A549 (cell line): Measurements from ENCODE around the gene MRPS22.

Experiments
- EP300 ChIP-seq, 2 experiments: fragments of >200 bp; sonication (Bioruptor Twin); formaldehyde crosslinking; IDR thresholded peaks; 2 replicates in 1 of 2; 3 replicates in 1 of 2; pipeline ENCODE4 v1.6.1; 2016 to 2017
- TF ChIP-seq, protein P1 (sequence below): fragments of >200 bp; sonication (Bioruptor Twin); formaldehyde crosslinking; IDR thresholded peaks from 3 replicates; pipeline ENCODE4 v1.5.1; 2016

GRCh38 chr3:139300416-139300815 lies 43.4 kb upstream of the MRPS22 start:
- TF ChIP-seq EP300 (IDR thresholded peaks at IDR 0.05), result no peak
- TF ChIP-seq, protein P1, sequence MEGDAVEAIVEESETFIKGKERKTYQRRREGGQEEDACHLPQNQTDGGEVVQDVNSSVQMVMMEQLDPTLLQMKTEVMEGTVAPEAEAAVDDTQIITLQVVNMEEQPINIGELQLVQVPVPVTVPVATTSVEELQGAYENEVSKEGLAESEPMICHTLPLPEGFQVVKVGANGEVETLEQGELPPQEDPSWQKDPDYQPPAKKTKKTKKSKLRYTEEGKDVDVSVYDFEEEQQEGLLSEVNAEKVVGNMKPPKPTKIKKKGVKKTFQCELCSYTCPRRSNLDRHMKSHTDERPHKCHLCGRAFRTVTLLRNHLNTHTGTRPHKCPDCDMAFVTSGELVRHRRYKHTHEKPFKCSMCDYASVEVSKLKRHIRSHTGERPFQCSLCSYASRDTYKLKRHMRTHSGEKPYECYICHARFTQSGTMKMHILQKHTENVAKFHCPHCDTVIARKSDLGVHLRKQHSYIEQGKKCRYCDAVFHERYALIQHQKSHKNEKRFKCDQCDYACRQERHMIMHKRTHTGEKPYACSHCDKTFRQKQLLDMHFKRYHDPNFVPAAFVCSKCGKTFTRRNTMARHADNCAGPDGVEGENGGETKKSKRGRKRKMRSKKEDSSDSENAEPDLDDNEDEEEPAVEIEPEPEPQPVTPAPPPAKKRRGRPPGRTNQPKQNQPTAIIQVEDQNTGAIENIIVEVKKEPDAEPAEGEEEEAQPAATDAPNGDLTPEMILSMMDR, result no peak
